GM12891 (cell line): Measurements from ENCODE around the gene PLCXD1.

Experiments
- POLR2A ChIP-seq: IDR thresholded peaks from 2 replicates; pipeline ENCODE4 v1.6.1; 2011; ENCODE audit warnings: low read depth, low read length, control low read depth
- POLR2AphosphoS5 ChIP-seq: IDR thresholded peaks from 2 replicates; pipeline ENCODE4 v1.6.1; 2011; ENCODE audit warnings: low read depth, low read length, control low read depth
- POU2F2 ChIP-seq: IDR thresholded peaks from 2 replicates; pipeline ENCODE4 v1.6.1; 2011; ENCODE audit warnings: low read depth, mild to moderate bottlenecking, control low read depth, low read length, moderate library complexity
- SPI1 ChIP-seq: IDR thresholded peaks from 2 replicates; pipeline ENCODE4 v1.6.1; 2011; ENCODE audit warnings: low read depth, low read length, control low read depth
- TAF1 ChIP-seq: IDR thresholded peaks from 2 replicates; pipeline ENCODE4 v1.6.1; 2011; ENCODE audit warnings: low read depth, low read length, control low read depth

- TF ChIP-seq POLR2AphosphoS5 (no peak), SPI1 (no peak), POLR2A (no peak), TAF1 (no peak), POU2F2 (no peak)
These were observed 32.4 kb downstream of the PLCXD1 start for GRCh38 chrX:313546-313945.
